ENCODE measurements around the gene SDK1.

The SDK1 gene

DNA sequence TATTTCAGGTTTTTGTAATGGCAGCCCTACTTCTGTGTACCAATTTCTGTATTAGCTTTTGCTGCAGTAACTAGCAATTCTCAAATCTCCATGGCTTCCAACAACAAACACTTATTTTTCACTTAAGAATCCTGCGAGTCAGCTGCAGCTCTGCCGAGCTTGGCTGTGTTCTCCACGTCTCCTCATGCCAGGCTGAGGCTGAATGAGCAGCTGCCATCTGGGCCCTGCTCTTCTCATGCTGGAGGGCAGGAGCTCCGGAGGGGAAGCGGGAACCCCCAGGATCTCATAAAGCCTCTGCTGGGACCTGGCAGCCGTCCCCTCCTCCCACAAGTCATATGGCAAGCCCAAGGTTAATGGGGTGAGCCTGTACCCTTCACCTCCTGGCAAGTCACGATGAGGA is 591.1 kb downstream of the SDK1 start:
- no peak for DNase-seq (ENCODE audit: low read depth)
- no peak overlapping the region for H3K4me3 ChIP-seq (ENCODE audit: low read depth, low read length)
- TF ChIP-seq, protein P1, sequence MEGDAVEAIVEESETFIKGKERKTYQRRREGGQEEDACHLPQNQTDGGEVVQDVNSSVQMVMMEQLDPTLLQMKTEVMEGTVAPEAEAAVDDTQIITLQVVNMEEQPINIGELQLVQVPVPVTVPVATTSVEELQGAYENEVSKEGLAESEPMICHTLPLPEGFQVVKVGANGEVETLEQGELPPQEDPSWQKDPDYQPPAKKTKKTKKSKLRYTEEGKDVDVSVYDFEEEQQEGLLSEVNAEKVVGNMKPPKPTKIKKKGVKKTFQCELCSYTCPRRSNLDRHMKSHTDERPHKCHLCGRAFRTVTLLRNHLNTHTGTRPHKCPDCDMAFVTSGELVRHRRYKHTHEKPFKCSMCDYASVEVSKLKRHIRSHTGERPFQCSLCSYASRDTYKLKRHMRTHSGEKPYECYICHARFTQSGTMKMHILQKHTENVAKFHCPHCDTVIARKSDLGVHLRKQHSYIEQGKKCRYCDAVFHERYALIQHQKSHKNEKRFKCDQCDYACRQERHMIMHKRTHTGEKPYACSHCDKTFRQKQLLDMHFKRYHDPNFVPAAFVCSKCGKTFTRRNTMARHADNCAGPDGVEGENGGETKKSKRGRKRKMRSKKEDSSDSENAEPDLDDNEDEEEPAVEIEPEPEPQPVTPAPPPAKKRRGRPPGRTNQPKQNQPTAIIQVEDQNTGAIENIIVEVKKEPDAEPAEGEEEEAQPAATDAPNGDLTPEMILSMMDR (conservative IDR thresholded peaks at IDR 0.05; ENCODE audit: low read depth, low read length), result no peak

DNA sequence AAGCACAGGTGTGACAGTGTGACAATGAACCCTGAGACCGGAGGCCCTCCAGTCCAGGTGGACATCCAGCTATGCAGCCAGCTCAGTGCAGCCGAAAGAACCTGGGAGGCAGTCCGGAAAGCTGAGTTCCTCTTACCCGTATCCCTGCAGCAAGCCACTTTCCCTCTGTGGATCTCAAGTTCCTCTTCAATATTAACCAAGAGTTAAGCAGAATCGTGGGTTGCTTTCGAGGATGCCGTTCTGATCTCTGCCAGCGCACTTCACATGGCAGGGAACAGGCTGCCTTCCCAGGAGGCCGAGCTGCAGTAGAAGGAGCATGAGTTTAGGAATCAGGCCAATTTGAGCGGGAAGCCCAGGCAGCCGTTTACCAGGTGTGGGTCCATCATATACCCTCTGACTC is 591.6 kb downstream of the SDK1 start:
- TF ChIP-seq, protein P1 (conservative IDR thresholded peaks at IDR 0.05; ENCODE audit: low read depth, low read length), result no peak
- H3K4me3 ChIP-seq (ENCODE audit: low read depth, low read length), result no peak overlapping the region
- no peak for DNase-seq (ENCODE audit: low read depth)

DNA sequence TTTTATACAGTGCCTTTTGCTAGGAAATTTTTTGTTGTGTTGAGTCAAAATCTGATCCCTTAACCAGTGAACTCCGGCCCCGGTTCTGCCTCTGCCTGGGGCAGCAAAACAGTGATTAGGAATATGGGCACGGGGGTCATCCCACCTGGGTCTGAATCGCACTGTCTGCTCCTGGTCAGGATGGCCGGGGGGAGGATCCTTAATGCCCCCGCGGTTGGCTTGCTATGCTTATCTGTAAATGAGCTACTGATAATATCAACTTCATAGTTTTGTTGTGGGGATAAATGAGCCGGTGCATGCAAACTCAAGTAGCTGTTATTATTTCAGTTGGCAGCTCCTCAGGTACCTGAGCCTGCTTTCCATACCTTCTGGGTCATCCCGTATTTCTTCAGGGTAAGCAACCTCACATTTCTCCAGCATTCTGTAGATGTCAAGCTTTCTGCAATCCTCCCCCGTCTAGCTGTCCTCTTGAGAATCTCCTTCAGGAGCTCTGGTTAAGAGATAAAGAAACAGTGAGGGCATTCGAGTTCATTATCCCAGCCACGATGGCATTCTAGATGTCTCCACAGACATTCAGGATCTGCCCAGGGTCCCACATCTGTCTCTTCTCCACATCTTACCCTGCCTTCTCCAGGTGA is 592.2 kb downstream of the SDK1 start:
- TF ChIP-seq, protein P1 (conservative IDR thresholded peaks at IDR 0.05; ENCODE audit: low read depth, low read length), result no peak
- no peak overlapping the region for H3K4me3 ChIP-seq (ENCODE audit: low read depth, low read length)
- no peak for DNase-seq (ENCODE audit: low read depth)

DNA sequence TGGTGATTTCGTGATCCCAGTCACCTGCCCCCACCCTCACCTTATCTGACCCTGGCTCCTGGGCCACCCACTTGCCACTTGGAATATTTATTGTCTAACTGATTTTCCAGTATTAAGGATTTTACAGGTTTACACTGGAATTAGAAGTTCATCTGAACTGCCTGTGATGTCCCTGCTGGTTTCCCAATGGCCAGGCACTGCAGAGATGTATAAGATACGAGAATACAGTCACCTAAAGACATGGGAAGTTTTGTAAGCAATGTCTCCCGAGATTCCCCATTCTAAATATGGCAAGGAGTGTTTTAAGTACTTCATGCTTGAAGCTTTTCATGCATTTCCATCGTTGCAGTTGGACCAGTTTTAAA is 592.7 kb downstream of the SDK1 start:
- DNase-seq (ENCODE audit: low read depth), result no peak
- H3K4me3 ChIP-seq (ENCODE audit: low read depth, low read length), result no peak overlapping the region
- TF ChIP-seq, protein P1 (conservative IDR thresholded peaks at IDR 0.05; ENCODE audit: low read depth, low read length), result no peak

DNA sequence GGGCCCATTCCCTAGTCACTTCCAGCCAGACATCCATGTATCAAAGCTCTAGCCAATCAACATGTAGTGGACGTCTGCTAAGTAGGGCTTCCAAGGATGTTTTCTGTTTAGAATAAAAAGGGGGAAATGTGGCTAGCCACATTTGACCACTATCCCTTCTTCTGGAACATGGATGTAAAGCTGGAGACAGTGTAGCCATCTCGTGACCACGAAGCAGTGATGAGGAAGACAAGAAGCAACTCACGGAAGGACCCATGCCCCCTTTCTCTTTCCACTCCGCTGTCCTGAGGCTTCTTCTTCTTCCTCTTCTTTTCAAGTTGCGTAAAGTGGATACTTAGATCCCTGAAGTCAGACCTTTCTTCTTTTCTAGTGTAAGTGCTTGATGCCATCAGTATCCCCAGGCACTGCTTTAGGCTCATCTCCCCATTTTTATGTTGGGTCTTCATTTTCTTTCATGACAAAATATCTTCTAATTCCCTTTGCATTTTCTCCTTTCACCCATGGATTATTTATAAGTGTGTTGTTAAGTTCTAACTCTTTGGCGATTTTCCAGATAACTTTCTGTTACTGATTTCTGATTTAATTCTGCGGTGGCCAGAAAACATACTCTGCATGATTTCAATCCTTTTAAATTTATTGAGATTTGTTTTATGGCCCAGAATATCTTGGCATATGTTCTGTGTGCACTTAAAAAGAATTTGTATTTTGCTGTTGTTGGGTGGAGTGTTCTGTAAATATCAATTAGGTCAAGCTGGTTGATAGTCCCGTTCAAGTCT is 594.5 kb downstream of the SDK1 start:
- no peak overlapping the region for H3K4me3 ChIP-seq (ENCODE audit: low read depth, low read length)
- TF ChIP-seq, protein P1 (conservative IDR thresholded peaks at IDR 0.05; ENCODE audit: low read depth, low read length), result no peak
- DNase-seq (ENCODE audit: low read depth), result no peak

DNA sequence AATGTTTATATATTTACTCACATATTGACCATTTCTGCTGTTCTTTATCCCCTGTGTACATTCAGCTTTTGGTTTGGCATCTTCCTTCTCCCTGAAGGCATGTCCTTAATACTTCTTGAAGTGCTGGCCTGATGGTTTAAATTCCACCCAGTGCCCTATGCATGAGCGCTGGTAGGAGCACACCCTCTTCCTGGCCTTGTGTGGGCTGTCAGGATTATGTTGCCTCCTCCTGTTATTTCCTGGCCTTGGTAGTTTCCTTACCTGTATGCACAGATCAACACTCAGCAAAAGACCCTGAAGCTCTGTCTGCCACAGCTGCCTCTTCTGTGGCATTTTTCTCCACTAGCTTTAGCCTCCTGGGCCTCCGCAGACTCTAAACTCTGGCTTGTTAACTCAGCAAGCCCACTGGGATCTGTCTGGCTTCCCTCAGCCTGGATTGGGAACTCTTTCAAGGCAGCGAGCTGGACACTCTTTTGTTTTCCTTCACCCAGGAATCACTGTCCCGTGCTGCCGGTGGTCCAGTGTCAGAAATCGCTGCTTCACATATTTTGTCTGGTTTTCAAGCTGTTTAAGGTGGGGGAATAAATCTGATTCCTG is 595.2 kb downstream of the SDK1 start:
- TF ChIP-seq, protein P1 (conservative IDR thresholded peaks at IDR 0.05; ENCODE audit: low read depth, low read length), result no peak
- DNase-seq (ENCODE audit: low read depth), result no peak
- H3K4me3 ChIP-seq (ENCODE audit: low read depth, low read length), result no peak overlapping the region

All from choroid plexus epithelial cell (primary cell).